Activated CD4-positive, alpha-beta T cell treated with anti-CD3 and anti-CD28 coated beads for 4 hours (primary cell): Measurements from ENCODE around the gene CACNB2.

Source experiments
- DNase-seq, 2 donors: peaks; one replicate each; pipeline ENCODE4 v3.0.0-alpha.2; 2020

CACNB2 gene

DNA sequence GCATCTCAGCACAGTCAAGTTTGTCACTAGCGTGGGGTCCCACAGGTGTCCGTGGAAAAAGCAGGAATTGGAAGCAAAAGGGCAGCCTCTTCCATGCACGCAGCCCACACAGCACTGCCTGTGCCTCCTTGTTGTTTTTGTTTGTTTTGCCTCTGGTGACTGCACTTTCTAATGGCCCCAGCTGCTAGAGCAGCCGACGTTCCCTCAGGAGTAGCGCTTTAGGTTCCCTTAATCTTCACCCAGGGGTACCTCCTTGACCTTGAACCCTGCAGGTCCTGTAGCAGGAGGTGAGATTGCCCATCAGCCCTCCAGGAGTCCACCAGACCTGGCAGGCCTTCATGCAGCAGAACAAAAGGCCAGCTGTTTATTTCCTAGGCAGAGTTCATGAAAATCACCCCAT lies 210.1 kb downstream of the CACNB2 start:
- no peak for DNase-seq

DNA sequence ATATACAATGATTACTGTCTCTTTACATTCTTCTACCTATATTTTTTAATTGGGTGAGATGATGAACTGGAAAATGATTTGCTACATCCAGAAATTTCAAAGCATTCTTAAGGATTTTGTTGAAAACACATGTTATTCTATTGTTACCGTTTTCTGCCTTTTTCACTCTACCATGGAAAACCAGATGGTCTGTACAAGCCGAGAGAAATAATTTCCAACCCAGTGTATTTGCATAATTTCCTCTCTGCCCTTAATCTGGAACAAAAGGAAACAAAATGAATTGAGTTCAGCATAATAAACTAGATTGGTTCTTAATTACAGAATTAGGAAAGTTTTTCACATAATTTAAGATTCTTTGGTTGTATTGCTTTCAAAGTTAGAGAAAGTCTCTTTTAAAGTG lies 211.2 kb downstream of the CACNB2 start:
- no peak for DNase-seq

DNA sequence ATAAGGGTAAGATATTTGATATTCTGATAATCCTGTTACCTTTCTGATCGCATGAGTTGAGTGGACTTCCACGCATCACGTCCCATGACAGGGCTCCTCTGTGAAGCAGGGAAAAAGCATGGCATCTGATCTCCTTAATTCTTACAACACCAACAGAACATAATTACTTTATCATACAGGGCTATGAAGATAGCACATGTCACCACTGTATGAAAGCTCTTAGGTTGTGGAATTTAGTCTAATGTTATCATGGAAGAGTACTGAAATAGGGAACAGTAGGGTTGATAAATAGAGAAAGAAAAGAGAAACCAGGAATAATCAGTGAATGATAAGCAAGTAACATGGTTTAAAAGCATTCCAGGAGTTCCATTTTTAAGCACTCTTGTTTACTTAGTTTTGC lies 212.0 kb downstream of the CACNB2 start:
- no peak for DNase-seq

DNA sequence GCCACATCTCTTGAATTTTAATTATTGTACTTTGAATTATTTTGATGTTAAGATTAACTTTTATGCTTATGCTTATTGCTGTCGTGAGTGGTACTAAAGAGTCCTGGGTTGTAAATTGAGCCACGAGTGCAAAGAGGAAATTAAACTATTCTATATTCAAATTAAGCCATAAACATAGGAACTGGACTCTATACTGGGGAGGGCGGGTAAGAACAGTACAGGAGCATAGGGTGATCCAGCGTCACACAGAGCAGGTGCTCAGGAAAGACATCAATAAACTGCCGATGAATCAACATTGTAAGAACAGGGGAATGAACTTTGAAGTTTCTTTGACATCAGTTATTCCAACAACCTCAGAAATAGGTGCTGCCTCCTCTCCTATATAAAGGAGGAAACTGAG lies 219.6 kb downstream of the CACNB2 start:
- DNase-seq: no peak

DNA sequence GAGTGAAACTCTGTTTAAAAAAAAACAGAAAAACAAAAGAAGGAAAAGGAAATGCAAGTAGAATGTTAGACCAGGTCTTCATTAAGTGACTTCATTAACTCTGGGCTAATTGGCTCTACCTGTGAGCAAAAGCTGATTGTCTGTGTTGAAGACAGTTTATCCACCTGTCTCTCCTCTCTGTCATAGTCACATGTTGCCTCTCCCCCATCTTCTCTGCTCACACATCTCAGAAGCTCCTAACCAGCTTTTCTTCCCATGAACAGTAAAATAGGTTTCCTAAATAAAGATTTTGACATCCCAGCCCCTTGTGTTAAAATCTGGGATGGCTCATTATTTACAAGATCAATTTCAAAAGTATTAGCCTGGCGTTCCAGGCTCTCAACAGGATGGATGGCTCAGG lies 222.7 kb downstream of the CACNB2 start:
- DNase-seq: no peak

DNA sequence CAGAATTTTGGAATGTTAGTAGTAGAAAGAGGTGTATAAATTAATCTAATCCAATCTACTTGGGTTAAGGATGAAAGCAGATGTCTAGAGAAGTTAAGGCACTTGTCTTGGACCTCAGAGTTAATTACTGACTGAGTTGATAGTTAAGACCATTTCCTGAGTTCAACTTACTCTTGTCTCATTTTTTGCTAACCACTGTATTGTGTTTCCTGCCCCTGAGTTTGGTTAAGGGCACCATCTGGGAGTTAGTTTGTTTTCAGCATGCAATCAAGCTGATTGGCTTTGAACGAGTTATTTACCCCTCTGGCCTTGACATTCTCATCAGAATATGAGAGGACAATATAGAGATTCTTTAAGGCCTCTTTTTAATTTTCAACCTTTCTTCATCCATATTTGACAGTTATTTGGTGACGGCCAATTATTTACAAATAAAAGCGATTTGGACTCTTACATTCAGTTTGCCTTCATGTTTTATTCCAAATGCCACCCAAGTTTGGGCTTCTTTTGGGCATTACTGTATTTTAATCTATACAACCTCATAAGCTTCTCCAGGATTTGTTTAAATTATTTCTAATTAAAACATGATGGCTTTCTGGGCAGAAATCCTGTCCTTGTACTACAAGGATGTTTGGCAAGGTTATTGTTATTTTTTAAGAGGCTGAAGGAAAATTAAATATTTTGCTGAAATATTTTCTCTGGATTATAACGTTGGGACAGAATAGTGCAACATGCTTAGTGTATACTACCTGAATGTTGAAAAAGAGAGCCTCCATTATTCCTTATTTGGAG lies 225.0 kb downstream of the CACNB2 start:
- DNase-seq: no peak

DNA sequence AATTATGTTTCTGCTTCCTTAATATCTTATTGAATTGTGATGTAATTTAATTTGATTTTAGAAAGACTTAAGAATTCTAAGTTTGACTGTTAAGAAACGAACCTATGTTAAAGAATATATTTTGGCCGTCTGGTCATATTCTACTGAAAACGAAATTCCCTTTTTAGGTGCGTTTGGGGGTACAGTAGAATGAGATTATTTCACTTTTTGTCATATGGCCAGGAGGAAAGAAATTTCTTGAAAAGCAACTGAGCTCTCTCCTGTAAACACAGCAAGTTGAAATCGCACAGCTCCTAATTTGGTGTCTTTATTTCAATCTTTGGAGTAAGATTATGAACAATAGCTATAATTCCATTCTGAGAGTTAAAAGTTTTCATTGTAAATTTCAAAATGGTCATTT lies 227.6 kb downstream of the CACNB2 start:
- no peak for DNase-seq

DNA sequence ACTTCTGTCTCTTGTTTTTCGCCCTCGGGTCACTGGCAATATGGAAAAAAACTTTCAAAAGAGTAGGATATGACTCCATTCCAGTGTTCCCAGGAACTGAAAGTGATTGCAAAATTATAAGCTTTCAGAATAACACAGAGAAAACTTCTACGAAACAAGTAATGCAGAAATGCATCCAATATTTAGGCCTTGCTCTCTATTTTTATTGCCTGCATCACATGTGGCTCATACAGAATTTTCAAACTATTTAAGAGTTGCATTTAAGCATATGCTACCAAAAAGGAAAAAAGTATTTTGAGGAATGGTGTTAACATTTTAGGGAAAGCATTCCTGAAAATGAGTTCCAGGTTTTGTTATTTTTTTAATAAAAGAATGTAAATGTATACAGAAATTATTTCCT lies 228.0 kb downstream of the CACNB2 start:
- DNase-seq: no peak

DNA sequence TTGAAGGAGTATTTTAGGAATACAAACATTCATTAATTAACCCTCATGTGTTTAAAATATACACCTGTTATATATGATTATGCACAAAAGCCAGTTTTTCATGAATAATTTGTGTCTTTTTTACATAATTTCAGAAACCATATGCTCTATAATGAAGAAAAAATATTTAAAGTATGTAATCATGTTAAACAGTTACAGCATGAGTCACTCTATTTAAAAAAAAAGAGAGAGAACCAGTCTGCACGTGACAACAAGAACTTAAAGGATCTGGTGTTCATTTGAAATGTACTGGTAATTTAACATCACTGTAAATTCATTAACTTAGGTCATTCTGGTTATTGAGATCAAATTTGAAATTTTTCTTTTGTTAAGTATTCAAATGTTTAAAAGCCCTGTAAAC lies 228.5 kb downstream of the CACNB2 start:
- DNase-seq: no peak

DNA sequence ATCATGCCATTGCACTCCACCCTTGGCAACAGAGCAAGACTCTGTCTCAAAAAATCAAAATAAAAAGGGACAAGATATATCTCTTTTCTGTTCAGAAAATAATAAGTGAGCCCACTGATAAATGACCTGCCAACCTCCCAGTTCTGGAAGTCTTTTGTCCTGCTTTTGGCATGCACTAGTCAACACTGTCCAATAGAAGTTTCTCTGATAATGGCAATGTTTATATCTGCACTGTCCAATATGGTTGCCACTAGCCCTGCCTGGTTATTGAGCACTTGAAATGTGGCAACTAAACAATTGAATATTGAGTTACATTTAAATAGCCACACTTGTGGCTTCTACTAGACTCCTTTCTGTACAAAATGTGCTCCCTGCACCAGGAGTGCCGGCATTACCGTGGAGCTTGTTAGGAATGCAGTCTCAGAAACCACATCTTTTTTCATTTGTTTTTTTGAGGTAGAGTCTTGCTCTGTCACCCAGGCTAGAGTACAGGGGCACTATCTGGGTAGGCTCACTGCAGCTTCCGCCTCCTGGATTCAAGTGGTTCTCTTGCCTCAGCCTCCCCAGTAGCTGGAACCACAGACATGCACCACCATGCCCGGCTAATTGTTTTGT lies 229.7 kb downstream of the CACNB2 start:
- no peak for DNase-seq

DNA sequence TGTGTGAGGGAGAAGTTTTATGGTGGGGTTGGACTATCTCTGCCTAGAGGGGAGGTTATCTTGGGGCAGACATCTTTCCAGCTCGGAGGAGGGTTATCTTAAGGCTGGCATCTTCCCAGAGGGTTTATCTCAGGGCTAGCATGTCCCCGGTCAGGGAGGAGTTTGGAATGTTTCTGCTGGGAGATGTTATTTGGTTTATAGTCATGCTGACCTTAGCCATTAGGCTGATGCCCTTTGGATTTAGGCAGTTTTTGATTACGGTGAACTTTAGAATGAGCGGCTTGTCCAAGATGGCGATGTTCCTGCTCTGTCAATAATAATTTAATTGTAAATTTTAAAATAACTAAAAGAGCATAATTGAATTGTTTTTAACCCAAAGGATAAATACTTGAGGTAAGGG lies 236.4 kb downstream of the CACNB2 start:
- no peak for DNase-seq

DNA sequence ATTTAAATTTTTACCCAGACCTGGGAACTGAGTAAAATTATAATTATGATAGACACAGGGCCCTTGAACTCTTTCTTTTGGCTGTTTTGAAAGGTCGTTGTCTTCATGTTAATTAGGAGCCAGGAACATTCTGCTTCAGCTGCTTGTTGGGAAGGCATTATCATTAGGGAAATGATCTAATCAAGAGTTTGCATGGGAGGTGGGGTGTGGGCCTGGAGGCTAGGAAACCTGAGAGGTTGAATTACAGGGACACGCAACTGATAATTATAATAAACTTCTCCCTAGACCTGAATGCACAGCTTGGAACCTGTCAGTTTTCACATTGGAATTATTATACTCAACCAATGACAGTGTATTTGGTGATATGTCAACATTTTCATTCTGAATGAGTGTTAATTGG lies 237.7 kb downstream of the CACNB2 start:
- no peak for DNase-seq

DNA sequence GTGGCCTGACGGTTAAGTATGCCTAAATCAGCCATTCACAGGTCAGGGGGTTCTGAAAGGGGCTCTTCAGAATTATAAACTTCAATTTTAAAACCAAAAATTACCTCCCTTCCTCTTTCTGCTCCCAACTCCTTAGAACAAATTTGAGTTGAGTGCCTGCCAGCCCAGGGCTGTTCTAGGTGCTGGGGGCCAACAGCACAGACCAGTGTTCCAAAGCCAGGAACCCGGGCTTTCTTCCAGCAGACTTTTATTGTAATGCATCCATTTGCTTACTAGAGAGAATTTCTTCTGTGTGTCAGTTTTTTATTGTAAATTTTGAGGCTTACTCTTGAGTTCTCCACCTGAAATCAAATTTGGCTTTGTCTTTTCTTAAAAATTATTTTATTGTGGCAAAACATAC lies 238.5 kb downstream of the CACNB2 start:
- no peak for DNase-seq

DNA sequence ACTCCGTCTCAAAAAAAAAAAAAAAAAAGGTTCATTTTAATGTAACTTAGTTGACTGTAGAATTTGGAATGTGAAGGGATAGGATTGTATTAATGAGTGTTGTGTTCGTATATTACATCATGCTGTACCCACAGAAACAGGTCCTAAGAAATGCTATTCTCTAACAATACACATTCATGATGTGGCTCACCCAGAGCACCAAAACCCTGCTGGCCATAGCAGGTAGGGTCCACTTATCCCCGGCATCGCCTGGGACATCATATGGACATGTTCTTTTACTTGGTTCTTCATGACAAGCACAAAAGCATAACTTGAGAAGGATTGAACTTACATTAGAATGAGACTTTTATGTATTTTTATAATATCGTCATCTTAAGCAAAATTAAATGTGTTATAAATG lies 241.5 kb downstream of the CACNB2 start:
- DNase-seq: no peak

DNA sequence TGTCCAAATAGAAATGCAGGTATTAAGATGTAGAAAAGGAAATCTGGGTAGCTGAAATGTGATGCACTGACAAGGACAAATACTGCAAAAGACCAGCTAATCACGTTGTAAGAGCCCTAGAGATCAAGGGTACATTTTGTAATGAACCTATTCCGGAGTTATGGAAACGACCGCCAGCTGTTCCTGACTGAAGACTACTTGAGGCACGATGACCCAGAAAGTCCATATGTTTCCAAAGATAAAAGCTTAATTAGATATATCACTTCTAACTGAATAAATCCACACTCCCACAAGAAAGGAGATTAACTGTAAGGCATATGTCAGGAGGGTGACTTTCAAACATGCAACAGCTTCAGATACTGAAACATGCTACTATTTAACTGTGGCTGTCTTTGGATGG lies 257.7 kb downstream of the CACNB2 start:
- DNase-seq: no peak

DNA sequence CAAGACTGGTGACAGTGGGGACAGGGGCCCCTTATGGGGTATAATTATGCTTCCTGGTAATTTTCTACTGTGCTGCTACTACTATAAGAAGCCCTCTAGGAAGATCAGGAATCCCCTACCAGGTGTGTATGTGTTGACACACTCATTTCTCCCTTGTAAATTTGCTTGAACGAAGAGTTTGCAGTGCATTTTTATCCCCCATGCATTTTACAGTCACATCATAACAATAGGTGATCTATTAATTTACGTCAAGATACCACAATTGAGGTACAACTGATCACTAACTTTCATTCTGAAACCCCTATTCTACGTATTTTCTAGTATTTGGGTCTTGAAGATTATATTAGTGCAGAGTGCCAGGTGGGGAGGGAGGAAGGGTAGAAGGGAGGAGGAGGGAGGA lies 258.9 kb downstream of the CACNB2 start:
- no peak for DNase-seq

DNA sequence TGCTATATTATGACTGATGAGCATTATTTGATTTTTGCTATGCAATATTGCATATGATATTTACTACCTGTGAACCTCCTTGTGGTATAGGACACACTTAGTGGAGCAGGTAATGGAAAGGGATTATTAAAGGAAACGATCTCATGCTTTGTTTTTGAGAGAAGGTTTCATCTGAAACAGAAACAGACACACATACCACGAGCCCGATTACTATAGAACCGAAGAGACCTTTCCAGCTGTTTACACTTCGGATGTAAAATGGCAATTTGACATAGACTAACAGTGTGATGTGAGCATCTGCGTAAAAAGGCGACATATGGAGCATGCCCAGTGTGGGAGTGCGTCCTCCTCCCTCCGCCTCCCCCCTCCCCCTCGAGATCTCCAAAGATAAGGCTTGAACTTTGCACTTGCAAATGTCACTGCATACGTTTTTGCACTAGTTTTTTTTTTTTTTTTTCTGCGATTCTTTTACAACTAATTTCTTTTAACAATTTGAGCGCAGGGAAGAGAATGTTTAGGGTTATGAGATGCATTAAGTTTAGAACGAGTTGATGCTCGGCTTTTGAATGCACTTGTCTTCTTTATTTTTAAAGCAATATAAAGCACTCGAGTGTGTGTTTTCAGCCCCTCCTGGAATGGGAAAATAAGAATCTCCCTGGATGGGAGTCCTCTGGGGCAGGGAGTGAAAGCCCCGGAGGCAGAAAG lies 260.1 kb downstream of the CACNB2 start:
- no peak for DNase-seq

DNA sequence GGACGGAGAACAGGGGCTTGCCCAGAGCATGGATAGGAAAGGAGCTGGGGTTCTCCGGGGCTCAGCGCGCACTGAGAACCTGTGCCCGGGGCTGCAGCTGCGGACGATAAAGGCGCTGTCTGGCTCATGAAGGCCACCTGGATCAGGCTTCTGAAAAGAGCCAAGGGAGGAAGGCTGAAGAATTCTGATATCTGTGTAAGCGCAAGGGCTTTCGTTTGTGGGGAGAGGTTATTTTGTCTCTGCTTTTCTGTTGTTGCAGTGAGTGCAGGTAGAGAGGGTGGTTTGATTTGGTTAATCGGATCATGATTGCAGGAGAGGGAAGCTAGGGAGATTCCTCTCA lies 260.7 kb downstream of the CACNB2 start:
- DNase-seq: no peak

DNA sequence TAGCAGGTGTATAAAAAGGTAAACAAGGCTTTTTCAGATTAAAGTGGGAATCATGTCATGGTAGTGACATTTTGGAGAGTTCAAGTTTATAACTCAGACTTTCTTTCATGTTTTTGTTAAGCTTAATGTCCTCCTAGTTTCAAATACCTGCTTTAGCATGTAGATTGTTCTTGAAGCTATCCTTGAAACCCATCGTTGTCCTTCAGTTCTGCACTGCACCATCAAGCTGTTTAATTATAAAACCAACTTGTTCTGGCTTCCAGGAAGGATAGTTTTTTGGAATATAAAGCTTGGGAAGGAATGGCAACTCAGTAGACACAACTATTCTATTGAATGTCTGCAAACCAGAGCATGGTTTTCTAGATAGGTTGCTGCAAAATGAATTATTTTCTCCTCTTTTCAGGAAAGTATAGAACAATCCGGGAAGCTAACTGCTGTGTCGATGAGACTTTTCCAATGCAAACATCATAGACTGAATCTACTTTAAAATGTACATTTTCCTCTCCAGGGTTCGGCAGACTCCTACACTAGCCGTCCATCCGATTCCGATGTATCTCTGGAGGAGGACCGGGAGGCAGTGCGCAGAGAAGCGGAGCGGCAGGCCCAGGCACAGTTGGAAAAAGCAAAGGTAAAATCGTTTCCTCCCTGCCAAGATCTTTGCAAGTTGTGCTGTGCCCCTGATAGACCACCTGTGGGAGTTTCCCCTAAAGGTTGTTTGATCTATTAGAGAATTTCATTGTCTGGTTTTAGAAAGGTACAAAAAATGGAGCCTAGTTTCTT lies 261.4 kb downstream of the CACNB2 start:
- DNase-seq: no peak

DNA sequence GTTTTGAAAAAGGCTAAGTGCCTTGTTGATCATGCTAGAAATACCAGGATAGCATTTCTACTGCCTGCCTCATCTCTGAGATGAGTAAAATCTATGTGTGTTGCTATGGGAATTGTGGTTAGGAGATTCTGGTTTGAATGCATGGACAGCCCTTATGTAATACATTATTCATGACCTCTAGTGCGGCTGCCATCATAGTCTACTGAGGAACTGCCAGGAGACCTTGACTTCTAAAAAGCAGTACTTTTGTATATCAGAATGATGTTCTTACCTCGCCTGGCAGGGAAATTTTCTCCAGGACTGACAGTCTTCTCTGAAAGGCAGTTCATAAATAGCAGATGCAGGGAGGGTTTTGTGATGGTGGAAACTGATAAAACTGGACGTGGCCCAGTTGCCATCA lies 262.6 kb downstream of the CACNB2 start:
- no peak for DNase-seq

DNA sequence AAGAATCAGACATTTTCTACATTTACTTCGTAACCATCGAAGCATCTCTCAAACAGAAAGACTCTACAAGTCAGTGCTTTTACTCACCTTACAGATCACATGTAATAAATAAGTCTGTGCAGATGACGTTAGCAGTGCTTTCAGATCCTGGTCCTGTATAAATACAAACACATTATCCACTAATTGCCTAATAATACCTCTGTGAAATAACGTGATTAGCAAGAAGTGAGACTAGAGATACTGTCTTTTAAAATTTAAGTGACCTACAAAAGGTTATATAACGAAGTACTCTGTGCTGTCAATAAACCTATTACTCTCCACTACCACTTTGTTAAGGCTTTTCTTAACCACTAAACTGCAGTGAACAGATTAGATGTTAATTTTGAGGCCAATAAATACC lies 264.3 kb downstream of the CACNB2 start:
- no peak for DNase-seq

DNA sequence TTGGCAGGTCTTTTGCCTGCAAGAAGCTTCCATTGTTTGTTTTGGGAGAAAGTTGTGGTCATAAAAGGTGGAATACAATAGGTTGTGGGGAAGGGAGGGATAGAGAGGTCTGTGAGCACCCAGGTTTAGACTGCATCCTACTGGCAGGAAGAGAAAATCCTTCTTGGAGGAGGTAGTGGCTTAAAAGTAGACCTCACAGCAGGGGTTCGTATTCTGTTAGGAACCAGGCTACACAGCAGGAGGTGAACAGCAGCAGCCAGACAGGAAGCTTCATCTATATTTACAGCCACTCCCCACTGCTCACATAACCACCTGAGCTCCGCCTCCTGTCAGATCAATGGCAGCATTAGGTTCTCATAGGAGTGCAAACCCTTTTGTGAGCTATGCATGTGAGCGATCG lies 265.9 kb downstream of the CACNB2 start:
- DNase-seq: no peak

DNA sequence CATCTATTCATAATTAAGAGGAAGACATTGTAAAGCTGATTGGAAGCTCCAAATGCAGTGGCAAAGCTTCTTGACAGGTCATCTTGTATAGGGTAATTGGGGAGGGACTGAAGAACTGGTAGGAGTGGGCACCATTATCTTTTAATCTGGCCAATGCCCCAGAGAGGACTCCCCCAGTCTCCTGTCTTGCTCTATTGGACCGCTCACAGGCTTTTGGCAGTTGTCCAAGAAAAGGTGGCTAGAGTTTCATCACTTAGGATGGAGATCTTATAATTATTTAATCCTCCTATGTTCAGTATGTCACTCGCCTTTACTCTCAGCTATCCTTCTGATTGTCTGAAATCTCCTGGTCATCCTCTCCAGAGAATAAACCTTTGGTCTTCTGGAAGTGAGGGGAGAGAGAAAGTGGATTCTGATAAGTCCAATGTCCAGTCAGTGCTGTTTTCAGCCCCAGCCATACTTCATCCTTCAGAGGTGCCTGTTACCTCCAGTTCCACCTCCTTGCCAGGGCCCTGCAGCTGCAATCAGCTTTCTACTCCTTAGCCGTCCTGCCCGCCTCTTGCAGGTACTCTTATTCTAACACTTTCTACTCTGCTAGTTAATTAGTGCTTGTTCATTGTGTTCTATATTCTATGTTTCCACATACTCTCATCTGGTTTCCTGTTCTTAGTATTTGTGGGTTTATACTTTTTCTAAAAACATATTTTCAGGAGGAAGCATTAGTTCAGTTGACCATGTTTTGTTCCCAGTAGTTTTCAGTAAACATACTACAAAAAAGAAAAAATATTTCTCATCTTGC lies 269.6 kb downstream of the CACNB2 start:
- DNase-seq: no peak
